HUDEP-2 (cell line): ENCODE results near the gene NAA40.

Source experiments
- DNase-seq, 76 experiments: peaks; one replicate each; lab custom pipeline; 2025; ENCODE audit not compliant: unreplicated experiment in 76 of 76; lab: John Stamatoyannopoulos, UW

Gene NAA40

GRCh38 chr11:63938479-63939396, at the start of gene NAA40:
TSS of gene NAA40 (plus strand) at chr11:63939002. CDS start at chr11:63939097, 95 bp downstream.
- DNase-seq = peak in 74 of 76 experiments; percentile 37 to 99 (median 95)

- no peak for DNase-seq
These were observed 49.5 kb upstream of the NAA40 start for GRCh38 chr11:63889344-63889743.

- DNase-seq = no peak
These were observed 48.4 kb upstream of the NAA40 start for GRCh38 chr11:63890368-63890767.

GRCh38 chr11:63892228-63892627, 46.6 kb upstream of the NAA40 start:
- peak in 1 of 76 experiments; percentile 10 for DNase-seq

GRCh38 chr11:63893355-63893754, 45.4 kb upstream of the NAA40 start:
- DNase-seq = no peak

GRCh38 chr11:63896071-63896470, 42.7 kb upstream of the NAA40 start:
- peak in 10 of 76 experiments; percentile 8 to 43 (median 22) for DNase-seq

GRCh38 chr11:63897459-63898146, 41.2 kb upstream of the NAA40 start:
- no peak for DNase-seq

GRCh38 chr11:63901660-63902059, 37.1 kb upstream of the NAA40 start:
- DNase-seq = peak in 5 of 76 experiments; percentile 7 to 32 (median 18)

GRCh38 chr11:63903884-63904283, 34.9 kb upstream of the NAA40 start:
- DNase-seq = no peak

- no peak for DNase-seq
These were observed 34.1 kb upstream of the NAA40 start for GRCh38 chr11:63904743-63905142.

- DNase-seq = no peak
These were observed 33.6 kb upstream of the NAA40 start for GRCh38 chr11:63905179-63905578.

- DNase-seq = no peak
These were observed 32.7 kb upstream of the NAA40 start for GRCh38 chr11:63906087-63906486.

- DNase-seq = peak in 6 of 76 experiments; percentile 8 to 35 (median 20)
These were observed 32.2 kb upstream of the NAA40 start for GRCh38 chr11:63906585-63906984.

GRCh38 chr11:63907063-63907462, 31.7 kb upstream of the NAA40 start:
- no peak for DNase-seq

GRCh38 chr11:63907808-63908530, 30.8 kb upstream of the NAA40 start:
- DNase-seq = no peak

GRCh38 chr11:63908631-63909401, 30.0 kb upstream of the NAA40 start:
- DNase-seq = peak in 64 of 76 experiments; percentile 8 to 86 (median 62)

GRCh38 chr11:63909591-63910506, 29.0 kb upstream of the NAA40 start:
- DNase-seq = no peak

GRCh38 chr11:63910675-63911074, 28.1 kb upstream of the NAA40 start:
- DNase-seq = no peak

- no peak for DNase-seq
These were observed 27.4 kb upstream of the NAA40 start for GRCh38 chr11:63911440-63911839.
